ENCODE data around the gene LLGL2.
"Not testable (repeated sequence)": the region's sequence is repeated elsewhere in the genome, so short reads cannot be mapped to it uniquely, and the experiment has no call there.

Gene LLGL2

GRCh38 chr17:75524970-75525805, at the start of gene LLGL2:
TSS of gene LLGL2 (plus strand) at chr17:75525697. CDS start at chr17:75543427, 17,730 bp downstream.
- peak; percentile 57 for DNase-seq

DNA sequence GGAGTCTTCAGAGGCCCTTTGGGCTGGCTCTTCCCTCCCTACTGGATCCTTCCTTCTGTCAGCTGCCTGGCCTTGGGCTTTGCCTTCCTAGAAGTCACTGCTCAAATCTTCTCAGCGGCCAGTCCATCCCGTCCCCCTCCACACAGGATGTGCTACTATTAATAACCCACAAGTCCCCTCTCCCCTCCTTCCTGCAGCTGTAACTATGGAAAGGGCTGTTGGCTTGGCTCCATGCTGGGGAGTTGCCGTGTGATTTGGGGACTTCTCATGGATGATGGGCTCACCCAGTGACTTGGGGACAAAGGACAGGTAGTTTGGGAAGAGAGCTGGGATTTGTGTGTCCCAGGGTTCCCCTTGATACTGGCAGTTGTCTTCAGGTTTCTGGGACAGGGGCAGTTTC, 49.6 kb upstream of the LLGL2 start:
- DNase-seq, result no peak

- peak; percentile 53 for DNase-seq
Measured at GRCh38 chr17:75476271-75476671, 49.2 kb upstream of the LLGL2 start.

GRCh38 chr17:75476752-75477489, 48.6 kb upstream of the LLGL2 start:
- no peak for DNase-seq

DNA sequence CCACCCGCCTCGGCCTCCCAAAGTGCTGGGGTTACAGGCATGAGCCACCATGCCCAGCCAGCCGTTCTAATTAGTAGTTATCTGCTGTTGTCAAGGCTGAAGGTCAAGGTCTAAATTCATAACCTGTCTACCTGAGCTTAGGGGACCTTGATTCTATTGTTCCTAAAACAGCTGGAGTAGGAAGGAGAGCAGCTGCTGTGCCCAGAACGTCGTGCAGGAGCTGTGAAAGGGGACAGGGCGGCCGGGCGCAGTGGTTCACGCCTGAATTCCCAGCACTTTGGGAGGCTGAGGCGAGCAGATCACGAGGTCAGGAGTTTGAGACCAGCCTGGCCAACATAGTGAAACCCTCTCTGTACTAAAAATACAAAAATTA, 48.0 kb upstream of the LLGL2 start:
- not testable (repeated sequence) for DNase-seq

DNA sequence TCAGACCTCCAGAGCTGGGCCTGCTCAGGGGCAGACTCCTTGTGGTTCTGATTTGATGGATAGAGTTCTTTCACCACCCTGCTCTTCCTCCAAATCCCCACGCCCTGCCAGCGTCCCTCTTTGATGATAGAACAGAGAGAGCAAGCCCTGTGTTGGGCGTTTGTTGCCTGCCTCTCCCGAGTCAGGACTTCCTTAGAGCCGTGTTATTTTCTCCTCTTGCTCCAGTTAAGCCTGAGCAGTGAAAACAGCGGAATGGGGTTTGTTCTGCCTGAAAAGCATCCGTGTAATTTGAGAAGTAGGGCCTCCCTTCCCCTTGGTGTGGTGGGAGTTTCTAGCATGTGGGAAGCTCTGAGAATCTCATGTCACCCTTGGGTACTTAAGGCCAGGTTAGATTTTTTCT, 47.0 kb upstream of the LLGL2 start:
- DNase-seq, result no peak

DNA sequence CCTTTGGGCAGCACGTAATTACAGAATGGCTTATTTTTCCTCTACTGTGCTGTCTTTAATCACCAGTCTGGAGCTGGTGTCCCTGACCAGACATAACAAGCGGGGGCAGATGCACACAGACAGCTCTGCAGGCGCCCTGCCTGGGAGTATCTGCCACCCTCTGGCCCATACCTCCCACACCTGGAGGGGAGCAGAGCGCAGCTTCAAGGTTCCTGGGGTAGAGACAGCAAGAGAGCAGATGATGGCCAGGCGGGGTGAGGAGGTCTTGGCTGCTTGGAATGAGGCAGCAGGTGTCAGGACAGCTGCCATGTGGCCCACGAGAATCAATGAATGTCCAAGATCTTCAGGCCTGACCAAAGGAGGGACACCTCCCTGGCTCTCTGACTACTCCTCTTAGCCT, 45.2 kb upstream of the LLGL2 start:
- no peak for DNase-seq

- no peak for DNase-seq
Measured at GRCh38 chr17:75481194-75482068, 44.1 kb upstream of the LLGL2 start.

DNA sequence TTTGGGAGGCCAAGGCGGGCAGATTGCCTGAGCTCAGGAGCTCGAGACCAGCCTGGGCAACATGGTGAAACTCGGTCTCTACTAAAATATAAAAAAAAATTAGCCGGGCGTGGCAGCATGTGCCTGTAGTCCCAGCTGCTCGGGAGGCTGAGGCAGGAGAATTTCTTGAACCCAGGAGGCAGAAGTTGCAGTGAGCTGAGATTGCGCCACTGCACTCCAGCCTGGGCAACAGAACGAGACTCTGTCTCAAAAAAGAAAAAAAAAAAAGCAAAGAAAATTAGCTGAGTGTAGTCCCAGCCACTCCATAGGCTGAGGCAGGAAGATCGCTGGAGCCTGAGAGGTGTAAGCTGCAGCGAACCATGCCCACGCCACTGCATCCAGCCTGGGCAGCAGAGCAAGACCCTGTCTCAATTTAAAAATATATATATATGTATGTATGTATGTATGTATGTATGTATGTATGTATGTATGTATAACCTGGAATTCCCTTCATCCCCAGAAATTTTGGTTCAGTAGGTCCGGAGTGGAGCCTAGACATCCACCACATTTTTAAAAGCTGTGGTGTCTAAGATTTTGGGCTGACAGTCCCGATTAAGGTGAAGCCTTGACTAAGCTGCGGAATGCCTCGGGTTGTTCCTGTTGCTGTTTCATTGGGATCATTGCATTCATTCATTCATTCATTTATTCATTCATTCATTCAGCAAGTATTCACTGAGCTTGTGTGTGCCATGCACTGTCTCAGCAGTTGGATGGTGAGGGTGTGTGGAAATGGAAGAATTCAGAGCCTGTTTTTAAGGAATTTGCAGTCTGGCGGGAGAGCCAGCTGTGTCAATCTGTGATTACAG, 43.2 kb upstream of the LLGL2 start:
- no peak for DNase-seq

GRCh38 chr17:75485688-75486087, 39.8 kb upstream of the LLGL2 start:
- DNase-seq, result no peak

DNA sequence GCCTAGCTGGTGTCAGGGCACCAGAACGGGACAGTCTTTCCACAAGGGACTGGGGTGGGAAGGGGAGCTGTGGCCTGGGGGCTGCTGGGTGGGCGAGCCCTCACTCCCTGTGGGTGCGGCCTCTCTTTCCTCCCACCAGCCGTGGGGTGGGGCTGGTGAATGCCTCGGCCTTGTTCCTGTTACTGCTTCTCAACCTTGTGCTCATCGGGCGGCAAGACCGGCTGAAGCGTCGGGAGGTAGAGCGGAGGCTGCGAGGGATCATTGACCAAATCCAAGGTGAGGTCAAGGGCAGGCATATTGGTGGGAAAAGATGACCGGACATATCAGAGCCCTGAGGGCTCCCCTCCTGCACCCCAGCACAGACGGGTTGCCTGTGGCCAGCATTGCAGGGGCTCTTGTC, 39.3 kb upstream of the LLGL2 start:
- DNase-seq, result no peak

DNA sequence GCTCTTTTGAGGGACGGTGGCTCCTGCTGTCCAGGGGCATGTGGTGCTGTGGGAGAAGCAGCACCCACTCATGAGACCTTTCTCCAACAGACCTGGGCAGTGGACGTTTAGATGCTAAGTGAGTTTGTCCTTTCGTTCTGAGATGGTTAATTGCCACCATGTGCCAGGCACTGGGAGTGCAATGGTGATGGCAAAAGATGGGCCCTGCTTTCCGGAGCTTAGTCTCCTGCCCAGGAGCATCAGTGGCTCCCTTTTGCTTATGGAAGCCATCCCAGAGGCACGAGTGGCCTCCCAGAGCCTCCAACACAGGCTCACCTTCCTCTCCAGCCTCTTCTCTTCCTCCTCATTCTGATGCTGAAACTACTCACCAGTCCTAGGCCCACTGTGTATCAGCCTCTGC, 38.5 kb upstream of the LLGL2 start:
- DNase-seq, result no peak

DNA sequence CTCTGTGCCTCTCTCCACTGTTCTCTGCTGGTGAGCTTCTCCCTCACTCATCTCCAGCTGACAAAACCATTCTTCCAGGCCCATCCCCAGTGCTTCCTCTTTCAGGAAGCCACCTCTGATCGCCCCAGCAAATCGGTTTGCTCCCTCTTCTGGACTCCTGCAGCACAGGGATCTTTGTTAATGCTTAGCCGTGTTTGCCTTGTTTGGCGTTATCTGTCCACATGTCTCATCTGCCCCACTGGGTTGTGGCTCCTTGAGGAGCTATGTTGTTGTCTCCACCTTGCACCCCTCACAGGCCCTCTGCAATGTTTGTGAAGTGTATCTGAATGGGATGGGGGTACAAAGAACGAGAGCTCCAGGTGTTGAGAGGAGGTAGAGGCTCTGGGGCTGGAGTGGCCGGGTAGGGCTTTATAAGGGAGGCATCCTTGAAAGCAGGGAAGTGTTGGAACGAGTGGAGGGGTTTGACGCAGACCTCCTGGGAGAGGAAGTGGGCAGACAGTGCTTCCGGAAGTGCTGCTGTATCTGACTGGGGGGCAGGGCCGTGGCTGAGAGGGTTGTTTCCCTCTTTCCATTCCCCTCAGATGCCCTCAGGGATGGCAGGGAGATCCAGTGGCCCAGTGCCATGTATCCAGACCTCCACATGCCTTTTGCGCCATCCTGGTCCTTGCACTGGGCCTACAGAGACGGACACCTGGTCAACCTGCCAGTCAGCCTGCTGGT, 38.0 kb upstream of the LLGL2 start:
- DNase-seq, result no peak

- DNase-seq, result no peak
Measured at GRCh38 chr17:75488693-75489510, 36.6 kb upstream of the LLGL2 start.

- no peak for DNase-seq
Measured at GRCh38 chr17:75489511-75489955, 36.0 kb upstream of the LLGL2 start.

GRCh38 chr17:75490173-75490743, 35.2 kb upstream of the LLGL2 start:
- DNase-seq, result no peak

GRCh38 chr17:75490953-75491649, 34.4 kb upstream of the LLGL2 start:
- no peak for DNase-seq

- no peak for DNase-seq
Measured at GRCh38 chr17:75491680-75492079, 33.8 kb upstream of the LLGL2 start.

DNA sequence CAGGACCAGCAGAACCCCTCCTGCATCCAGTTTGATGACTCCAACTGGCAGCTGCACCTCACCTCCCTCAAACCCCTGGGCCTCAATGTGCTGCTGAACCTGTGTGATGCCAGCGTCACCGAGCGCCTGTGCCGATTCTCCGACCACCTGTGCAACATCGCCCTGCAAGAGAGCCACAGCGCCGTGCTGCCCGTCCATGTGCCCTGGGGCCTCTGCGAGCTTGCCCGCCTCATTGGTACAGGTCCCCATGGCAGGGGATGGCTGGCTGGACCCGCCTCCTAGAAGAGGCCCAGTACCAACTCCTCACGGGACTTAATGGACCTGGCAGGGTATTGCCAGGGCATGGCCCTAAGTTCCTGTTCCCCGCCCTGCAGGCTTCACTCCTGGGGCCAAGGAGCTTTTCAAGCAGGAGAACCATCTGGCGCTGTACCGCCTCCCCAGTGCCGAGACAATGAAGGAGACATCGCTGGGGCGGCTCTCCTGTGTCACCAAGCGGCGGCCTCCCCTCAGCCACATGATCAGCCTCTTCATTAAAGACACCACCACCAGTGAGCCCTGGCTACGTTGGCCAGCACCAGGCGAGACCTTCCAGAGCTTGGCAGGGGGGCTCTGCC, 32.8 kb upstream of the LLGL2 start:
- DNase-seq, result no peak
